Activated CD4-positive, alpha-beta T cell treated with anti-CD3 and anti-CD28 coated beads, Interleukin-2, amount 10 ng/mL, durations not matched to agents 24 days and 14 days (primary cell): Measurements from ENCODE around the gene KLF4. TPM values are rescaled to one million over a fixed set of nuclear protein-coding genes. Genes with fewer than 3 reads are reported as not detected.
"Not testable (repeated sequence)": the region's sequence is repeated elsewhere in the genome, so short reads cannot be mapped to it uniquely, and the experiment has no call there.

Source experiments
- DNase-seq: peaks from one replicate; pipeline ENCODE4 v3.0.0; 2022
- H3K27ac Mint-ChIP-seq: one replicate; pipeline ENCODE4 v1.8.0; 2022; ENCODE audit warnings: mild to moderate bottlenecking, mixed read lengths
- H3K27me3 Mint-ChIP-seq: one replicate; pipeline ENCODE4 v1.8.0; 2022; ENCODE audit warnings: mixed read lengths
- H3K36me3 Mint-ChIP-seq: one replicate; pipeline ENCODE4 v1.8.0; 2022; ENCODE audit warnings: low read depth, mild to moderate bottlenecking, mixed read lengths
- H3K4me1 Mint-ChIP-seq: one replicate; pipeline ENCODE4 v1.8.0; 2021; ENCODE audit warnings: mixed read lengths
- H3K4me3 Mint-ChIP-seq: one replicate; pipeline ENCODE4 v1.8.0; 2022; ENCODE audit warnings: mild to moderate bottlenecking, moderate library complexity, mixed read lengths
- H3K9me3 Mint-ChIP-seq: one replicate; pipeline ENCODE4 v1.8.0; 2021; ENCODE audit warnings: mixed read lengths
- intact Hi-C: fragments of 100-400 bp; cut with micrococcal nuclease; formaldehyde crosslinking; loops from one replicate; pipeline ENCODE4 v1.15.1; 2023
- total RNA-seq: library from RNA; stranded (reverse); gene quantifications from 2 replicates; pipeline ENCODE4 v1.2.3, GENCODE V29; 2022

The KLF4 gene
- total RNA-seq, 1 donor from 2014 or later = 1.0 TPM

GRCh38 chr9:107496976-107497375 is 7.4 kb upstream of the KLF4 start:
- intact Hi-C loops = no loop called here

DNA sequence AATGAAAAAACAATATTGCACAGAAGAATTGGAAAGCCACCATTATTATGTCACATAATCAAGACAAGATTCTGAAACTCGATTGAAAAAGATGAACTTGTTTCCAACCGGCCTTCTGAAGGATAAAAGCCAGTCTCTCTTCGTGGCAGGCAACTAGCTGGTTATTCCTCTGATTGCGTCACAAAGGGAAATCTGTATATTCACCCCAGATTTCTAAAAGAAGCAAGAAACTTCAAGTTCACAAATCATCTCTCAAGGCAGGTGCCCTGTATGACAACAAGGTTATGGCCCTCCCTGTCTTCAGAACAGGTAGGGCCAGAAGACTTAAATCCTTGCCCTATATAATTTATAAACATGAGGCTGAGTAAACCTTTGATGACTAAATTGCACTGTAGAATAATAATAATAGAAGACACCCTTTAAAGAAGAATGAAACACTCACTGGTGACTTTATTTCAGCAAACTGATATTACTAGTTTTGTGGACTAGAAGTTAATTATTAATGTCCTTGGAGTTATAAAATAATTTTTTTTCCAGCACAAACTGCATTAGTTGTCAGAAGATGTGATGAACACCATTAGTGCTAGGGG is 2.9 kb upstream of the KLF4 start:
- DNase-seq = no peak
- Mint-ChIP-seq H3K4me1 (peaks cover 10% of the 10 kb centered on the region), H3K4me3 (peak overlapping the region; percentile 28), H3K36me3 (no peaks in the 10 kb centered on the region), H3K27ac (no peak overlapping the region), H3K9me3 (no peaks in the 10 kb centered on the region), H3K27me3 (peaks cover 53% of the 10 kb centered on the region)
- intact Hi-C loops = loop anchor here (5.0 kb wide), 1 partner anchor 210 kb away; the partner anchor contains the start of gene RAD23B

More at GRCh38 chr9:107496976-107497375, 7.4 kb upstream of the KLF4 start:
- no peak for DNase-seq
- H3K9me3 Mint-ChIP-seq = no peaks in the 10 kb centered on the region
- H3K27ac Mint-ChIP-seq = no peak overlapping the region
- no peak overlapping the region for H3K4me3 Mint-ChIP-seq
- H3K36me3 Mint-ChIP-seq = no peaks in the 10 kb centered on the region
- no peaks in the 10 kb centered on the region for H3K4me1 Mint-ChIP-seq
- peaks cover 22% of the 10 kb centered on the region for H3K27me3 Mint-ChIP-seq

DNA sequence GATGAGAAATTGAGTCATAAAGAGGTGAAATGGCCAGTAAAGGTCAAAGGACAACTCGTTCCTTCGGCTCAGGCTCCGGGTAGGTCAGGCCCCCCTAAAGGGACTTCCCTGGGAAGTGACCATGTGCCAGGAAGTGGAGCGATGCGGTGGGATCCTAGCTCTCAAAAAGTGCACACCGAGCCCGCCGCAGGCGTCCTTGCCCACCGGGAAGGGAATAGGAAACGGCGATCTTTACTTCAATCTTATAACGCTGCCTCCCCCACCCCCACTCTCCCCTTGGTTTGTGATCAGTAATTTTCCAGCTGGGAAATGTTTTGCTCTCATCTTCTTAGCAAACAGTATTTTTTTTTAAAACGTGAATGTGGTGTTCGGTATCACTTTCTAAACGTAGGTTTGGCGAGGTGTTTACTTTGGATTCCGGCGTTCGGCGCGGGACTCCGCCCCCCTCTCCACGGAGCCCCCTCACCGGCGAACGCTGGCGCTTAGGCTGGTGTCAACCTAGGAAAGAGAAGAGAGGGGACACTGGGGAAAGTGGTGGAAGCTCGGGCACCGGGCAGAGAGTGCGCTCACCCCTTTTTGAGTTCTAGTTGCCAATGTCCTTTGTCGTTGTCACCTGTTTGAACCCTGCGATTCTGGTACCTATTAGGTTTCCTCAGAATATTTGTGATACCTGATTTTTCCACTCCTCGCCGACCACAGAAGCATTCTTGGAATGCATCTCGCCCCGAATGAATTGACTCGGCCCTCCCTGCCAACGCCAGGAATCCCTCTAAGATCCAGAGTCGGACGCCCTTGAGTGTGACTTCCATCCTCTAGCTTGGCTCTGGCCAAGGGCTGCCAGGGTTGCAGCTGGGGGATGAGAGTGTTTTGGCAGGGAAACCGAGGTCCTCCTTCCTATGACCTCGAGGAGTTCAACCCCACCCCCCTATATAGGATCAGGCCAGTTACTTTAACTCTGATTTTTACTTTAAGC is 1.8 kb upstream of the KLF4 start:
- intact Hi-C loops = loop anchor here (5.0 kb wide), 1 partner anchor 209 kb away; the partner anchor contains the start of gene RAD23B
- H3K36me3 Mint-ChIP-seq = no peaks in the 10 kb centered on the region
- peaks cover 62% of the 10 kb centered on the region for H3K27me3 Mint-ChIP-seq
- H3K9me3 Mint-ChIP-seq = no peaks in the 10 kb centered on the region
- H3K27ac Mint-ChIP-seq = no peak overlapping the region
- peak; percentile 59 for DNase-seq
- H3K4me3 Mint-ChIP-seq = peak overlapping the region; percentile 48
- H3K4me1 Mint-ChIP-seq = peaks cover 12% of the 10 kb centered on the region

DNA sequence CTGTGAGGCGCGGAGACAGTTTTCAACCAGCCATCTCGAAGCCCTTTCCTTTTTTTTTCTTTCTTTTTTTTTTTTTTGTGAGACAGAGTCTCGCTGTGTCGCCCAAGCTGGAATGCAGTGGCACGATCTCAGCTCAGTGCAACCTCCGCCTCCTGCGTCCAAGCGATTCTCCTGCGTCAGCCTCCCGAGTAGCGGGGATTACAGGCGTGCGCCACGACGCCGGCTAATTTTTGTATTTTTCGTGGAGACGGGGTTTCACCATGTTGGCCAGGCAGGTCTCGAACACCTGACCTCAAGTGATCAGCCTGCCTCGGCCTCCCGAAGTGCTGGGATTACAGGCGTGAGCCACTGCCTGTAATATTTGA is 1.0 kb upstream of the KLF4 start:
- H3K9me3 Mint-ChIP-seq, H3K36me3 Mint-ChIP-seq, H3K27ac Mint-ChIP-seq: not testable (repeated sequence)
- peak; percentile 56 for DNase-seq
- Mint-ChIP-seq H3K27me3 (peaks cover 67% of the 10 kb centered on the region), H3K4me3 (peak overlapping the region; percentile 84), H3K4me1 (peaks cover 12% of the 10 kb centered on the region)
- intact Hi-C loops = loop anchor here (5.0 kb wide), 1 partner anchor 208 kb away; the partner anchor contains the start of gene RAD23B

DNA sequence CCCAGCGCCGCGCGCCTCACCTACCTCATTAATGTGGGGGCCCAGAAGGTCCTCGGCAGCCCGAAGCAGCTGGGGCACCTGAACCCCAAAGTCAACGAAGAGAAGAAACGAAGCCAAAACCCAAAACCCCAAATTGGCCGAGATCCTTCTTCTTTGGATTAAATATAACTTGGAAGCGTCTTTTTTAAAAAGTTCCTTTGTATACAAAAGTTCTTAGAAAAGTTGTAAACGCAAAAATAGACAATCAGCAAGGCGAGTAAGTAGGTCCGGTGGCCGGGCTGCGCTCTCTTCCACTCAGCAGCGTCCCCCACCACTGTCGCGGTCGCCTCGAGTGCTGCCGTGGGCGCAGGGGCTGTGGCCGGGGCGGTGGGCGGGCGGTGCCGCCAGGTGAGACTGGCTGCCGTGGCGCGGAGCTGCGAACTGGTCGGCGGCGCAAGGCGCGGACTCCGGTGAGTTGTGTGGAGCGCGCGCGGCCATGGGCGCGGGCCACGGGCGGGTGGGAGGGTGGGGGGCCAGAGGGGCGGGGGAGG is 360 bp downstream of the KLF4 start:
- peak overlapping the region; percentile 78 for H3K4me3 Mint-ChIP-seq
- no peak for DNase-seq
- intact Hi-C loops = no loop called here

GRCh38 chr9:107488375-107489143 is 1.0 kb downstream of the KLF4 start:
- DNase-seq = peak; percentile 76
- peaks cover 61% of the 10 kb centered on the region for H3K27me3 Mint-ChIP-seq
- H3K36me3 Mint-ChIP-seq = no peaks in the 10 kb centered on the region
- H3K27ac Mint-ChIP-seq = peak overlapping the region; percentile 65
- intact Hi-C loops = no loop called here
- peak overlapping the region; percentile 78 for H3K4me3 Mint-ChIP-seq
- H3K9me3 Mint-ChIP-seq = no peaks in the 10 kb centered on the region
- H3K4me1 Mint-ChIP-seq = peaks cover 12% of the 10 kb centered on the region

More for the DNA sequence above, 360 bp downstream of the KLF4 start:
- H3K27ac Mint-ChIP-seq = peak overlapping the region; percentile 65
- H3K27me3 Mint-ChIP-seq = peaks cover 64% of the 10 kb centered on the region
- no peaks in the 10 kb centered on the region for H3K9me3 Mint-ChIP-seq
- peaks cover 12% of the 10 kb centered on the region for H3K4me1 Mint-ChIP-seq
- H3K36me3 Mint-ChIP-seq = no peaks in the 10 kb centered on the region

DNA sequence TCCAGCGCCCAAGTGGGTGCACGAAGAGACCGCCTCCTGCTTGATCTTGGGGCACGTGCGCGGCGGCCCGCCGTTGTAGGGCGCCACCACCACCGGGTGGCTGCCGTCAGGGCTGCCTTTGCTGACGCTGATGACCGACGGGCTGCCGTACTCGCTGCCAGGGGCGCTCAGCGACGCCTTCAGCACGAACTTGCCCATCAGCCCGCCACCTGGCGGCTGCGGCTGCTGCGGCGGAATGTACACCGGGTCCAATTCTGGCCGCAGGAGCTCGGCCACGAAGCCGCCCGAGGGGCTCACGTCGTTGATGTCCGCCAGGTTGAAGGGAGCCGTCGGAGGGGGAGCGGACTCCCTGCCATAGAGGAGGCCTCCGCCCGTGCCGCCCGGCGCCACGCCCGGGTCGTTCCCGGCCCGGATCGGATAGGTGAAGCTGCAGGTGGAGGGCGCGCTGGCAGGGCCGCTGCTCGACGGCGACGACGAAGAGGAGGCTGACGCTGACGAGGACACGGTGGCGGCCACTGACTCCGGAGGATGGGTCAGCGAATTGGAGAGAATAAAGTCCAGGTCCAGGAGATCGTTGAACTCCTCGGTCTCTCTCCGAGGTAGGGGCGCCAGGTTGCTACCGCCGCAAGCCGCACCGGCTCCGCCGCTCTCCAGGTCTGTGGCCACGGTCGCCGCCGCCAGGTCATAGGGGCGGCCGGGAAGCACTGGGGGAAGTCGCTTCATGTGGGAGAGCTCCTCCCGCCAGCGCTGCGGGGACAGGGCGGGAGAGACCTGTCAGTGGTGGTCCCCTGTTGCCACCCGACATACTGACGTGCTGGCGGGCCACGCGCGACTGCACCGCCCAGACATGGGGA is 1.8 kb downstream of the KLF4 start:
- DNase-seq = peak; percentile 70
- Mint-ChIP-seq H3K36me3 (no peaks in the 10 kb centered on the region), H3K9me3 (no peaks in the 10 kb centered on the region), H3K27ac (no peak overlapping the region), H3K27me3 (peaks cover 64% of the 10 kb centered on the region), H3K4me1 (peaks cover 12% of the 10 kb centered on the region), H3K4me3 (peak overlapping the region; percentile 39)
- intact Hi-C loops = no loop called here

- intact Hi-C loops = no loop called here
- Mint-ChIP-seq H3K27ac (no peak overlapping the region), H3K4me1 (peaks cover 12% of the 10 kb centered on the region), H3K4me3 (no peak overlapping the region), H3K27me3 (peaks cover 60% of the 10 kb centered on the region), H3K36me3 (no peaks in the 10 kb centered on the region), H3K9me3 (no peaks in the 10 kb centered on the region)
- DNase-seq = peak; percentile 54
Measured at GRCh38 chr9:107486674-107487520, 2.7 kb downstream of the KLF4 start.

GRCh38 chr9:107485458-107486043 is 4.0 kb downstream of the KLF4 start:
- Mint-ChIP-seq H3K27ac (no peak overlapping the region), H3K36me3 (no peaks in the 10 kb centered on the region), H3K4me3 (no peak overlapping the region), H3K4me1 (peaks cover 8% of the 10 kb centered on the region), H3K27me3 (peaks cover 51% of the 10 kb centered on the region), H3K9me3 (no peaks in the 10 kb centered on the region)
- no peak for DNase-seq
- intact Hi-C loops = no loop called here

GRCh38 chr9:107484117-107484723 is 5.3 kb downstream of the KLF4 start:
- intact Hi-C loops = no loop called here
- DNase-seq = peak; percentile 61
- H3K4me1 Mint-ChIP-seq = peaks cover 5% of the 10 kb centered on the region
- H3K27me3 Mint-ChIP-seq = peaks cover 46% of the 10 kb centered on the region
- H3K27ac Mint-ChIP-seq = no peak overlapping the region
- no peak overlapping the region for H3K4me3 Mint-ChIP-seq
- no peaks in the 10 kb centered on the region for H3K9me3 Mint-ChIP-seq
- no peaks in the 10 kb centered on the region for H3K36me3 Mint-ChIP-seq

DNA sequence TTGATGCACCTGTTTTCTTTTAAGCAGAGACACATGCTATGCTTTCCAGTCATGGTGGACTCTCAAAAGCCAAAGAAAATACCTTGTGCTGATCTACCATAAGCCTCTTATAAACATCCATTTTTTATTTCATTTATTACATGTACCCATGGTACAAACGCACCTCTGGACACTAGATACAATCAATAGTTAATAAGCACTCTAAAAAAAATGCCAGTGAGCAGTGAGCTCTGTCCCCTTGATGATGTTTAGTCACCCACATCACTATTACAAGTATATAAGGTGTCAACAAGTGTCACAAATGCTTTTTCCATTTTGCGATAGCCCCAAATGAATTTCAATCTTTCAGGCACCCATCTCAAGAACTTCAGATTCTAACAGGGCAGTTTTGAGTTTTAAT is 5.9 kb downstream of the KLF4 start:
- no peak overlapping the region for H3K27ac Mint-ChIP-seq
- no peak overlapping the region for H3K4me3 Mint-ChIP-seq
- intact Hi-C loops = no loop called here
- no peaks in the 10 kb centered on the region for H3K36me3 Mint-ChIP-seq
- H3K4me1 Mint-ChIP-seq = peaks cover 2% of the 10 kb centered on the region
- no peaks in the 10 kb centered on the region for H3K9me3 Mint-ChIP-seq
- no peak for DNase-seq
- H3K27me3 Mint-ChIP-seq = peaks cover 42% of the 10 kb centered on the region
